GM12801 (cell line): ENCODE results near the gene FNDC3B.

Experiments
- CTCF ChIP-seq: IDR thresholded peaks from one replicate; pipeline ENCODE4 v1.5.1; 2011; ENCODE audit warnings: control low read depth; ENCODE audit not compliant: insufficient read length; ENCODE audit errors: extremely low read depth

FNDC3B gene

GRCh38 chr3:172073262-172073915 lies 34.0 kb downstream of the FNDC3B start:
- no peak for TF ChIP-seq CTCF

GRCh38 chr3:172074032-172074431 lies 34.7 kb downstream of the FNDC3B start:
- no peak for TF ChIP-seq CTCF

GRCh38 chr3:172074586-172074985 lies 35.2 kb downstream of the FNDC3B start:
- no peak for TF ChIP-seq CTCF

- no peak for TF ChIP-seq CTCF
Observed at GRCh38 chr3:172076212-172076611, 36.8 kb downstream of the FNDC3B start.

- TF ChIP-seq CTCF = no peak
Observed at GRCh38 chr3:172077197-172077757, 37.9 kb downstream of the FNDC3B start.

GRCh38 chr3:172078244-172078643 lies 38.9 kb downstream of the FNDC3B start:
- TF ChIP-seq CTCF = no peak

- TF ChIP-seq CTCF = no peak
Observed at GRCh38 chr3:172078721-172079120, 39.3 kb downstream of the FNDC3B start.
